H9 (cell line): ENCODE results near the gene POU6F2. TPM values are rescaled to one million over a fixed set of nuclear protein-coding genes. Genes with fewer than 3 reads are reported as not detected.

Experiments used
- DNase-seq: peaks from one replicate; pipeline ENCODE4 v3.0.0-alpha.2; 2017
- H2AFZ ChIP-seq: one replicate; pipeline ENCODE4 v1.6.1; 2013; ENCODE audit warnings: mild to moderate bottlenecking, low read length, control low read depth, moderate library complexity
- H2AK5ac ChIP-seq: 2 replicates; pipeline ENCODE4 v1.6.1; 2013; ENCODE audit warnings: low read length, control low read depth, mixed read lengths; ENCODE audit not compliant: insufficient read length
- H2BK120ac ChIP-seq: one replicate; pipeline ENCODE4 v1.6.1; 2013; ENCODE audit warnings: low read depth, mild to moderate bottlenecking, low read length, control low read depth, inconsistent platforms; ENCODE audit not compliant: poor library complexity, severe bottlenecking
- H2BK12ac ChIP-seq: 2 replicates; pipeline ENCODE4 v1.6.1; 2013; ENCODE audit warnings: low read length, control low read depth, mixed read lengths, low read depth; ENCODE audit not compliant: insufficient read length
- H2BK15ac ChIP-seq: 2 replicates; pipeline ENCODE4 v1.6.1; 2013; ENCODE audit warnings: low read depth, low read length, control low read depth
- H2BK20ac ChIP-seq: one replicate; pipeline ENCODE4 v1.6.1; 2013; ENCODE audit warnings: low read depth, mild to moderate bottlenecking, low read length, control low read depth, inconsistent platforms; ENCODE audit not compliant: poor library complexity, severe bottlenecking
- H2BK5ac ChIP-seq: 2 replicates; pipeline ENCODE4 v1.6.1; 2013; ENCODE audit warnings: low read length, control low read depth, mixed read lengths; ENCODE audit not compliant: insufficient read length
- H3K14ac ChIP-seq: 2 replicates; pipeline ENCODE4 v1.6.1; 2013; ENCODE audit warnings: low read length, control low read depth; ENCODE audit not compliant: insufficient read depth
- H3K18ac ChIP-seq: 2 replicates; pipeline ENCODE4 v1.6.1; 2013; ENCODE audit warnings: low read depth, mild to moderate bottlenecking, mixed read lengths, low read length, control low read depth; ENCODE audit not compliant: insufficient read length
- H3K23ac ChIP-seq: 2 replicates; pipeline ENCODE4 v1.6.1; 2013; ENCODE audit warnings: low read length, control low read depth, mixed read lengths, low read depth; ENCODE audit not compliant: insufficient read length
- H3K23me2 ChIP-seq: 2 replicates; pipeline ENCODE4 v1.6.1; 2013; ENCODE audit warnings: low read depth, mild to moderate bottlenecking, mixed read lengths, low read length, control low read depth; ENCODE audit not compliant: insufficient read length, poor library complexity, severe bottlenecking
- H3K27ac ChIP-seq: 2 replicates; pipeline ENCODE4 v1.5.1; 2013; ENCODE audit warnings: low read length, control low read depth, mixed read lengths, low read depth; ENCODE audit not compliant: insufficient read length
- H3K27me3 ChIP-seq: 2 replicates; pipeline ENCODE4 v1.6.1; 2013; ENCODE audit warnings: low read length, control low read depth, inconsistent platforms; ENCODE audit not compliant: insufficient read depth
- H3K4ac ChIP-seq: 2 replicates; pipeline ENCODE4 v1.6.1; 2013; ENCODE audit warnings: low read depth, mild to moderate bottlenecking, control low read depth, inconsistent platforms, low read length, moderate library complexity
- H3K4me1 ChIP-seq: 2 replicates; pipeline ENCODE4 v1.6.1; 2013; ENCODE audit warnings: low read length, control low read depth, inconsistent platforms; ENCODE audit not compliant: insufficient read depth
- H3K4me2 ChIP-seq: 2 replicates; pipeline ENCODE4 v1.6.1; 2013; ENCODE audit warnings: low read length, control low read depth, mixed read lengths; ENCODE audit not compliant: insufficient read length, insufficient read depth
- H3K56ac ChIP-seq: 2 replicates; pipeline ENCODE4 v1.6.1; 2013; ENCODE audit warnings: low read depth, mild to moderate bottlenecking, mixed read lengths, low read length, control low read depth; ENCODE audit not compliant: insufficient read length
- H3K79me1 ChIP-seq: 2 replicates; pipeline ENCODE4 v1.6.1; 2013; ENCODE audit warnings: low read depth, mild to moderate bottlenecking, moderate library complexity, low read length, control low read depth, inconsistent platforms; ENCODE audit not compliant: insufficient read depth, poor library complexity, severe bottlenecking
- H3K79me2 ChIP-seq: 2 replicates; pipeline ENCODE4 v1.6.1; 2013; ENCODE audit warnings: low read length, control low read depth, inconsistent platforms; ENCODE audit not compliant: insufficient read depth
- H3K9ac ChIP-seq: 2 replicates; pipeline ENCODE4 v1.6.1; 2013; ENCODE audit warnings: low read length, control low read depth, mixed read lengths; ENCODE audit not compliant: insufficient read length; ENCODE audit errors: extremely low read depth
- H3K9me3 ChIP-seq: one replicate; pipeline ENCODE4 v1.6.1; 2013; ENCODE audit warnings: low read depth, low read length, inconsistent platforms; ENCODE audit not compliant: control insufficient read depth
- H3T11ph ChIP-seq: one replicate; pipeline ENCODE4 v1.6.1; 2013; ENCODE audit warnings: mild to moderate bottlenecking, low read length, control low read depth, inconsistent platforms
- H4K20me1 ChIP-seq: one replicate; pipeline ENCODE4 v1.6.1; 2013; ENCODE audit not compliant: control insufficient read depth, insufficient read length, insufficient read depth
- H4K5ac ChIP-seq: 2 replicates; pipeline ENCODE4 v1.6.1; 2013; ENCODE audit warnings: low read depth, mild to moderate bottlenecking, mixed read lengths, low read length, control low read depth; ENCODE audit not compliant: insufficient read length
- H4K8ac ChIP-seq: replicated peaks from 2 replicates; pipeline ENCODE4 v1.6.1; 2013; ENCODE audit warnings: low read length, control low read depth, mixed read lengths, low read depth; ENCODE audit not compliant: insufficient read length
- H4K91ac ChIP-seq: 2 replicates; pipeline ENCODE4 v1.6.1; 2013; ENCODE audit warnings: low read depth, mild to moderate bottlenecking, moderate library complexity, mixed read lengths, low read length, control low read depth; ENCODE audit not compliant: insufficient read length
- H3K27ac Mint-ChIP-seq, 3 experiments: 2 replicates in 2 of 3; 3 replicates in 1 of 3; pipeline ENCODE4 v1.8.0; 2020 to 2021; ENCODE audit warnings: mixed read lengths in 3 of 3, mild to moderate bottlenecking in 1 of 3, moderate library complexity in 1 of 3
- H3K27me3 Mint-ChIP-seq: 2 replicates; pipeline ENCODE4 v1.8.0; 2021; ENCODE audit warnings: low read depth, mild to moderate bottlenecking, moderate library complexity, mixed read lengths
- H3K36me3 Mint-ChIP-seq, 3 experiments: 2 replicates in 2 of 3; 3 replicates in 1 of 3; pipeline ENCODE4 v1.8.0; 2020 to 2021; ENCODE audit warnings: low read depth in 3 of 3, mixed read lengths in 3 of 3; ENCODE audit not compliant: insufficient read depth in 1 of 3
- H3K4me1 Mint-ChIP-seq, 2 experiments: 2 replicates each; pipeline ENCODE4 v1.8.0; 2020; ENCODE audit warnings: mixed read lengths in 2 of 2
- H3K4me3 Mint-ChIP-seq, 2 experiments: 2 replicates in 1 of 2; 3 replicates in 1 of 2; pipeline ENCODE4 v1.8.0; 2020 to 2021; ENCODE audit warnings: mild to moderate bottlenecking in 2 of 2, mixed read lengths in 2 of 2, moderate library complexity in 1 of 2
- H3K9me3 Mint-ChIP-seq, 2 experiments: 2 replicates in 1 of 2; 3 replicates in 1 of 2; pipeline ENCODE4 v1.8.0; 2020; ENCODE audit warnings: mild to moderate bottlenecking in 2 of 2, mixed read lengths in 2 of 2, moderate library complexity in 1 of 2
- WGBS: extraction: QIAGEN DNeasy Blood & Tissue Kit; methylation state at CpG from one replicate; pipeline ENCODE4 v1.1.7; 2013; ENCODE audit warnings: missing lambda C conversion rate, low lambda C conversion rate, mixed read lengths; ENCODE audit not compliant: insufficient read length; ENCODE audit errors: extremely low coverage; 5-methylcytosine and 5-hydroxymethylcytosine counted together
- total RNA-seq: library from RNA; stranded (reverse); gene quantifications from 2 replicates; pipeline ENCODE4 v1.2.1, GENCODE V29; 2021
- TF ChIP-seq, protein P1 (sequence below): fragments of 200-600 bp; sonication (generic); conservative IDR thresholded peaks from 3 replicates; pipeline ENCODE4 v1.8.0; 2021; ENCODE audit warnings: antibody characterized with exemption, mild to moderate bottlenecking

The POU6F2 gene
- total RNA-seq, 1 experiment from 2014 or later, result 1.9 TPM

- H3K23ac ChIP-seq, result no peak overlapping the region
Measured at GRCh38 chr7:39291628-39292410, 314.1 kb downstream of the POU6F2 start.

More at GRCh38 chr7:39291628-39292410, 314.1 kb downstream of the POU6F2 start:
- H3K9me3 Mint-ChIP-seq, result no peaks in the 10 kb centered on the region
- no peak overlapping the region for H2BK15ac ChIP-seq
- H2BK20ac ChIP-seq, result no peak overlapping the region
- no peaks in the 10 kb centered on the region for H3K79me2 ChIP-seq
- H4K5ac ChIP-seq, result no peak overlapping the region
- H2BK5ac ChIP-seq, result no peak overlapping the region
- H3K4me1 ChIP-seq, result no peaks in the 10 kb centered on the region
- no peak overlapping the region for H3K4me2 ChIP-seq
- no peak overlapping the region for H3K56ac ChIP-seq
- DNase-seq, result no peak
- no peak overlapping the region for H3K14ac ChIP-seq
- H3K27ac Mint-ChIP-seq, result peak overlapping the region in 2 of 3 experiments; percentile 30 to 51; a peak in 3 of 7 replicates
- H2BK120ac ChIP-seq, result no peak overlapping the region
- no peak overlapping the region for H3T11ph ChIP-seq
- no peaks in the 10 kb centered on the region for H3K27me3 Mint-ChIP-seq
- H3K9ac ChIP-seq, result no peak overlapping the region
- H3K79me1 ChIP-seq, result no peaks in the 10 kb centered on the region
- H3K36me3 Mint-ChIP-seq, result no peaks in the 10 kb centered on the region
- no peak overlapping the region for H4K8ac ChIP-seq
- WGBS, result no CpG with 5 or more reads among the region's 10 CpGs
- H2AK5ac ChIP-seq, result no peak overlapping the region
- H3K4ac ChIP-seq, result no peak overlapping the region
- no peak overlapping the region for H3K18ac ChIP-seq
- H3K27me3 ChIP-seq, result no peaks in the 10 kb centered on the region
- H3K9me3 ChIP-seq, result no peaks in the 10 kb centered on the region
- no peak overlapping the region for H2AFZ ChIP-seq
- no peak overlapping the region for H3K4me3 Mint-ChIP-seq
- peaks cover 6 to 9% of the 10 kb centered on the region in 2 experiments for H3K4me1 Mint-ChIP-seq
- TF ChIP-seq, protein P1, sequence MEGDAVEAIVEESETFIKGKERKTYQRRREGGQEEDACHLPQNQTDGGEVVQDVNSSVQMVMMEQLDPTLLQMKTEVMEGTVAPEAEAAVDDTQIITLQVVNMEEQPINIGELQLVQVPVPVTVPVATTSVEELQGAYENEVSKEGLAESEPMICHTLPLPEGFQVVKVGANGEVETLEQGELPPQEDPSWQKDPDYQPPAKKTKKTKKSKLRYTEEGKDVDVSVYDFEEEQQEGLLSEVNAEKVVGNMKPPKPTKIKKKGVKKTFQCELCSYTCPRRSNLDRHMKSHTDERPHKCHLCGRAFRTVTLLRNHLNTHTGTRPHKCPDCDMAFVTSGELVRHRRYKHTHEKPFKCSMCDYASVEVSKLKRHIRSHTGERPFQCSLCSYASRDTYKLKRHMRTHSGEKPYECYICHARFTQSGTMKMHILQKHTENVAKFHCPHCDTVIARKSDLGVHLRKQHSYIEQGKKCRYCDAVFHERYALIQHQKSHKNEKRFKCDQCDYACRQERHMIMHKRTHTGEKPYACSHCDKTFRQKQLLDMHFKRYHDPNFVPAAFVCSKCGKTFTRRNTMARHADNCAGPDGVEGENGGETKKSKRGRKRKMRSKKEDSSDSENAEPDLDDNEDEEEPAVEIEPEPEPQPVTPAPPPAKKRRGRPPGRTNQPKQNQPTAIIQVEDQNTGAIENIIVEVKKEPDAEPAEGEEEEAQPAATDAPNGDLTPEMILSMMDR, result no peak
- H3K27ac ChIP-seq, result no peak overlapping the region
- H2BK12ac ChIP-seq, result no peak overlapping the region
- H4K91ac ChIP-seq, result no peak overlapping the region
- no peaks in the 10 kb centered on the region for H4K20me1 ChIP-seq
- H3K23me2 ChIP-seq, result no peaks in the 10 kb centered on the region
